HG03565 (cell line): ENCODE measurements around the gene GPX4.

Source experiments
- ATAC-seq: cut with Tn5 transposase; IDR thresholded peaks from one replicate; pipeline ENCODE4 v1.9.1; 2021; ENCODE audit warnings: mild to moderate bottlenecking, moderate library complexity; ENCODE audit not compliant: unreplicated experiment

Gene GPX4

DNA sequence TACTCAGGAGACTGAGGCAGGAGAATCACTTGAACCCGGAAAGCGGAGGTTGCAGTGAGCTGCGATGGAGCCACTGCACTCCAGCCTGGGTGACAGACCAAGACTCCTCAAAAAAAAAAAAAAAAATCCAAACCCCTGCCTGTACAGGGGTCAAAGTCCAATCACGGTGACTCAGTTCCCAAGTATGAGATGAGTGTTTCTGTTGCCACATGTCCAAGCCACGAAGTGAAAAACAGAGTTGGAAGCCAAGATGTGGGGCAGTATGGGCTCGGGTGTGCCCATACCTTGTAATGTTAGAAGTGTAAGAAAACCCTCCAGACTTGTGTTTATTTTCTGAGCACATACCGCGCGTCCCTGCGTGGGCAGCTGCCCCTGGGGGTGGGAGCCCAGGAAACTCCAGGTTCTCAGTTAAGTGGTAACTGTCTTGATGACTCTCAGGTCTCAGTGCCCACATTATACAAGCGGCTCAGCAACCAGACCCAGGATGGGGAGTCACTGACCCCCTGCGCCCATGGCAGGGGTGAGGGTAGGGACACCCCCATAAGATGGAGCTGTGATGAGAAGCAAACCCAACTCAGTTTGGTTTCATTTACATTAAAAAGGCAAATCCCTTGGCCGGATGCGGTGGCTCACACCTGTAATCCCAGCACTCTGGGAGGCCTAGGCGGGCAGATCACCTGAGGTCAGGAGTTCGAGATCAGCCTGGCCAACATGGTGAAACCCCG is 1.2 kb upstream of the GPX4 start:
- no peak for ATAC-seq

DNA sequence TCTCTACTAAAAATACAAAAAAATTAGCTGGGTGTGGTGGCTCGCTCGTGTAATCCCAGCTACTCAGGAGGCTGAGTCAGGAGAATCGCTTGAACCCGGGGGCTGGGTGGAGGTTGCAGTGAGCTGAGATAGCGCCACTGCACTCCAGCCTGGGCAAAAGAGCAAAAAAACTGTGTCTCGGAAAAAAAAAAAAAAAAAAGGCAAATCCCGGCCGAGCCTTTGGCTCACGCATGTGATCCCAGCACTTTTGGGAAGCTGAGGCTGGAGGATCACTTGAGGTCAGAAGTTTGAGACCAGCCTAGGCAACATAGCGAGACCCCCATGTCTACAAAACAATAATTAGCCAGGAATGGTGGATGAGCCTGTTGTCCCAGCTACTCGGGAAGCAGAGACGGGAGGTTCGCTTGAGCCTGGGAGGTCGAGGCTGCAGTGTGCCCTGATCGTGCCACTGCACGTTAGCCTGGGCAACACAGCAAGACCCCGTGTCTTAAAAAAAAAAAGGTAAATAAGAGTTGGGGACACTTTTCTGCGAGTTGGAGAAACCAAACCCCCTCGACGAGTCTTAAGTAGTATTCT is 574 bp upstream of the GPX4 start:
- no peak for ATAC-seq

DNA sequence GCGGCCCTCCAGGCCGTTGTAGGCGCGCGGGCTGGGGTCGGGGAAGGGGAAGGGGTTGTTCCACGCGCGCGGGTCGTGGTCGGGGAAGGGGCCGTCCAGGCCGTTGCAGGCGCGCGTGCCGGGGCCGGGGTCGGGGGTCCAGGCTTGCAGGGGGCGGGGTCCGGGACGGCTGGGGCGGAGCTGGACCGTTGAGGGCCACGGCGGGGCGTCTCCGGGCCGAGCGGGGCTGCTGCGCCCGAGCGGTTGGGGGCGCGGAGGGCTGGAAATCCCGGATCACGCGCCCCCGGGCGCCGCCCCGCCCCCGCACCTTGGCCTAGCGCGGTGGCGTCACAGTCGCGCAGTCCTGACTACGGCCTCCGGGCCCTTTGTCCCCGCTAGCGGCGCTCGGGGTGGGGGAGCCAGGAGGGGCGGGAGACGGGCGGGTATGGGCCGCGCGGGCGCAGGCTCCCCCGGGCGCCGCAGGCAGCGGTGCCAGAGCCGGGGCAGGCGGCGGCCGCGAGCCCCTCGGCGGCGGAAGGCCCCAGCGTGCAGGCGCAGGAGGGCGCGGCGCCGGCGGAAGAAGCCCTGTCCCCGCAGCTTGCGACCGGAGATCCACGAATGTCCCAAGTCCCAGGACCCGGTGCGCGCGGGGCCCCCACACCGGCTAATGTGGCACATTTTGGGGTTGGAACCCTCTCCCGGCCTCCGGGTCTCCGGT is 665 bp downstream of the GPX4 start:
- ATAC-seq, result peak; percentile 28

DNA sequence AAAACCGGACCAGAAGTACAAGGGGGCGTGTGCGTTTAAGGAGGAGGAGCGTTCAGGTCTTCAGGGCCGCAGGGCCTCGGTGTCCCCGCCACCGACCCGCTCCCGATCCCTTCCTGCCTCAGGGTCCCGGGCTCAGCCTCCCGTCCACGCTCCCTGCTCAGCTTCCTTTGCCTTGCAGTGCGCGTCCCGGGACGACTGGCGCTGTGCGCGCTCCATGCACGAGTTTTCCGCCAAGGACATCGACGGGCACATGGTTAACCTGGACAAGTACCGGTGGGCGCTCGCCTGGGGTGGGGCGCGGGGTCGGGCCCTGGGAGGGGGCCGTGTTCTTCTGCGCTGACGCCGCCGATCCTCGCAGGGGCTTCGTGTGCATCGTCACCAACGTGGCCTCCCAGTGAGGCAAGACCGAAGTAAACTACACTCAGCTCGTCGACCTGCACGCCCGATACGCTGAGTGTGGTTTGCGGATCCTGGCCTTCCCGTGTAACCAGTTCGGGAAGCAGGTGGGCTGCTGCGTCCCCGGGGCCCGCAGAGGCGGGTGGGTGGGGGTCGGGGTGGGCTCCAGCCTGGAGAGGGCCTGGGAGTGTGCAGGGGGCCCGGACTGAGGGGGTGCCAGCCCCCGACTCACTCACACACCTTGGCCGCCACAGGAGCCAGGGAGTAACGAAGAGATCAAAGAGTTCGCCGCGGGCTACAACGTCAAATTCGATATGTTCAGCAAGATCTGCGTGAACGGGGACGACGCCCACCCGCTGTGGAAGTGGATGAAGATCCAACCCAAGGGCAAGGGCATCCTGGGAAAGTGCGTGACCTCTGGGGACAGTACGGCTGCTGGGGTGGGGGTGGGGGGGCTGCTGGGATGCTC is 1.4 kb downstream of the GPX4 start:
- no peak for ATAC-seq

DNA sequence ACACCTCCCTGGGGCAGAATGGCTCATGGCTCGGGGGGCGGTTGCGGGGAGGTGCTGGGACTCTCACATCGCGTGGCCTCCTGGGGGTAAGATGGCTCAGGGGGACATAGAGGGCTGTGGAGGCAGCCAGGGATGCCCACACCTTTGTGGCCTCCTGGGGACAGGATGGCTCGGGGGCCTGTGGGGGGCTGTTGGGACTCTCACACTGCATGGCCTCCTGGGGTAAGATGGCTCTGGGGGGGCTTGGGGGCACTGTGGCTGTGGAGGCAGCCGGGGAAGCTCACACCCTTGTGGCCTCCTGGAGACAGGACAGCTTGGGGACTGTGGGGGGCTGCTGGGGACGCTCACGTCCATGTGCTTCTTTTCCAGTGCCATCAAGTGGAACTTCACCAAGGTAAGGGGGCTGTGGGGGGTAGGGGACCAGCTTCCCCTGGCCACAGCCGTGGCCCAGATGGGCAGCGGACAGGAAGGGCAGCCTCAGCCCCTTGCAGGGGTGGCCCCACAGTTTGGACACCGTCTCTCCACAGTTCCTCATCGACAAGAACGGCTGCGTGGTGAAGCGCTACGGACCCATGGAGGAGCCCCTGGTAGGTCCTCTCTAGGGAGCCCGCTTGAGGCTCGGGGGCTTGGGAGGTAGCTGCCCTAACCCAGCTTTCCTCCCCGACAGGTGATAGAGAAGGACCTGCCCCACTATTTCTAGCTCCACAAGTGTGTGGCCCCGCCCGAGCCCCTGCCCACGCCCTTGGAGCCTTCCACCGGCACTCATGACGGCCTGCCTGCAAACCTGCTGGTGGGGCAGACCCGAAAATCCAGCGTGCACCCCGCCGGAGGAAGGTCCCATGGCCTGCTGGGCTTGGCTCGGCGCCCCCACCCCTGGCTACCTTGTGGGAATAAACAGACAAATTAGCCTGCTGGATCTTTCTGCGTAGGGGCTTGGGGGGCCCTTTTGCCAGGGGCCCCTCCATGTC is 2.4 kb downstream of the GPX4 start:
- ATAC-seq, result no peak

DNA sequence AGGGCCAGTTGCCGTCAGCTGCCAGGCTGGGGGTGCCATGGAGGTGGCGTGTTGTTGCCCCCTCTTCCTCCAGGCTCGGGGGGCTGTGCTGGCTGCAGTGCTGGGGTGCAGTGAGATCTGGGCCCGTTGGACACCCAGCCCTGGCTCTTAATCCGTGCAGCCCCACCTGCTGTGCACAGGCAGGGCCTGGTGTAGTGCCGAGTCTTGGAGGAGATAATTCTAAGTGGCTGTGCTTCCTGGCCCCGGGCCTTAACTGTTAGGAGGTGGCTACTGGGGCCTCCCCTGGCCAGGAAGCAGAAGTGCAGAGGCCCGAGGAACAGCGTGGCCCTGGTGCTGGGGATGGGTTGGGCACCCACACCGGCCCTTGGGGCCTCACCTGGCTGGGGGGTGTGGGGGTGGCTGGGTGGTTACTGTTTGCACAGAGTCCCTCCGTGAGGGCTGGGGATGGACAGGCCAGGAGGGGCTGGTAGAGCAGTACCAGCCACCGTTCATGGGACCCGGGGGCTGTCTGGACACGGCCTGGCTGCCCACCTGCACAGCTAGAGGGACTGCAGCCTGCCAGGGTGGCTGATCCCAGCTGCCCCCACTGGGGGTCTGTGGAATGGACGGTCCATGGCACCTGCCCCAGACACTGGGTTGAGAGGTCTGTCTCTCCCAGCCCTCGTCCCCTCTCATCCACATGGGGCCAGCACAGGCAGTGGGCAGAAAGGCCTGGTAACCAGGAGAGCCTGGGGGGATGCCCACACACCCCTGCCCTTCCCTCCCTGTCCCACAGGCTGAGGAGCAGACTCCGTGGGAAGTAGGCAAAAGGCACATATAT is 3.3 kb downstream of the GPX4 start:
- no peak for ATAC-seq

DNA sequence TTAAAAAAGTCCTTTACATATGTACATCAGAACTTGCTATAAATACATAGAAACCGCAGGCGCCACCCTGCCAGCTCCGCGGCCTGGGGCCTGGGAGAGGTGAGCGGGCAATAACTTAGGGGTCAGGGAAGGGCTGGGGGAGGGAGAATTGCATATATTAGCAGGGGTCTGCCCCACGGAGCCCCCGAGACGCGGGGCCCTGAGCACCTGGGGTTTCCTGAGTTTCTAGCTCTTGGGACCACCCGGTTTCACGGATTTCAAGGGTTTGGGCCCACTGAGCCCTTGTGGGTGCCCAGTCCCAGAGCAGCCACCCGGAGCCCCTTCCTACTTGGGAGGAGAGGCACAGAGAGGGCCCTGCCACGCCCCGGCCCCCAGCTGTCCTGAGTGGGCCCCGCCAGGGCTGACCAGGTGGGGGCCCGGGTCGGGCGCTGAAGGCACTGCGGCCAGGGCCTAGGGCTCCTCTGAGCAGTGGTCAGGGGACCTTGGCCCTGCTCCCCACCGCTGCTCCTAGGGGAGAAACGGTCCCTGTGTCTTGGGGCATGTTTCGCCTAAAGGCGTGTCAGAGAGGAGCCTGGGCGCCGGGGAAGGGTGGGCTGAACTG is 4.0 kb downstream of the GPX4 start:
- no peak for ATAC-seq

DNA sequence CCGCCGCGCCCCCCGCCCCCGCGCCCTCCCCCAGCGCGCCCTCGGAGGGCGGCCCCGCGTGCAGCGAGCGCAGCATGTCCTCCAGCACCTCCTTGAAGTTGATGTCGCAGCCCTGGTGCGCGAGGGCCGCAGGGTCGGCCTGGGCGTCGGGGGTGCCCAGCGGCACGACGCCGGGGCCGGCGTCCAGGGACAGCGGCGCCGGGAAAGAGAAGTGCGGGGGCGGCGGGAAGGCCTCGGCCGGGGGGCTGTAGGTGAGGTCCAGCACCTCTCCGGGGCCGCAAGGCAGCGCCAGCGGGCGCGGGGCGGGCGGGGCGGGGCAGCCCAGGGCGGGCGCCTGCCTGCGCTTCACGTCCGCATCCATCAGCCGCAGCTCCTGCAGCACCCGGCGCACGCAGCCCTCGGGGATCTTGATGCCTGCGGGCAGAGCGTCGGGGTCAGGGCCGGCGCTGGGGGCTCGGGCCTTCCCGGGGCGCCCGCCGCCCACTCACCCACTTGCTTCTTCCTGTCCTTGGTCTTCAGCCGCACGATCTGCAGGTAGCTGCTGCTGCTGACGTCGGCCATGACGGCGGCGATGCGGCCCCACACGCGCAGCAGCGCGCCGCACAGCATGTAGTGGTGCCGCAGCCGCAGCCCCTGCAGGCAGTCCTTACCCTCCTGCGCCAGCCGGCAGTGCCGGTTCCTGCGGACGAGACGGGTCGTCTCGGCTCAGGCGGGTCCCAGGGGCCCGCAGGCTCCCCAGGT is 4.7 kb downstream of the GPX4 start:
- no peak for ATAC-seq

DNA sequence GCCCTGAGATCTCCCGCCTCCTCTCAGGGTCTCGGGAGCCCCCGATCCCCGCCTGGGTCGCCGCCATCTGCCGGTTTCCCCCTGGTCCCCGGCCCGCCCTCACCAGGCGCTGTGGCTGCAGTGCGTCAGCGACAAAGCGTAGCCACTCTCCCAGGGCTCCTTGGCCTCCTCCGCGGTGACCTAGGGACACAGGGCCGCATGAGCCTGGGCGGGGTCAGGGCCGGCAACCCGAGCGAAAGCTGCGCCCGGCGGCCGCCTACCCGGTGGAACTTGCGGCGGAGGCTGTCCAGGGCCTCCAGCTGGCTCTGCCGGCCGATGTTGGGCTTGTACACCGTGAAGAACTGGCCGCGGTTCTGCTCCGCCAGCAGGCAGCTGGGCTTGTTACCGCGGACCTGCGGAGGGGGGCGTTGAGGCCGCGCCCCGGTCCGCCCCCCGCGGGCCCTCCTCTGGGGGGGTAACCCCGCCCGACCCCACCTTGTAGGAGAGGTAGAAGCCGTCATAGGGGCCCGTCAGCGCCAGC is 5.3 kb downstream of the GPX4 start:
- ATAC-seq, result no peak

DNA sequence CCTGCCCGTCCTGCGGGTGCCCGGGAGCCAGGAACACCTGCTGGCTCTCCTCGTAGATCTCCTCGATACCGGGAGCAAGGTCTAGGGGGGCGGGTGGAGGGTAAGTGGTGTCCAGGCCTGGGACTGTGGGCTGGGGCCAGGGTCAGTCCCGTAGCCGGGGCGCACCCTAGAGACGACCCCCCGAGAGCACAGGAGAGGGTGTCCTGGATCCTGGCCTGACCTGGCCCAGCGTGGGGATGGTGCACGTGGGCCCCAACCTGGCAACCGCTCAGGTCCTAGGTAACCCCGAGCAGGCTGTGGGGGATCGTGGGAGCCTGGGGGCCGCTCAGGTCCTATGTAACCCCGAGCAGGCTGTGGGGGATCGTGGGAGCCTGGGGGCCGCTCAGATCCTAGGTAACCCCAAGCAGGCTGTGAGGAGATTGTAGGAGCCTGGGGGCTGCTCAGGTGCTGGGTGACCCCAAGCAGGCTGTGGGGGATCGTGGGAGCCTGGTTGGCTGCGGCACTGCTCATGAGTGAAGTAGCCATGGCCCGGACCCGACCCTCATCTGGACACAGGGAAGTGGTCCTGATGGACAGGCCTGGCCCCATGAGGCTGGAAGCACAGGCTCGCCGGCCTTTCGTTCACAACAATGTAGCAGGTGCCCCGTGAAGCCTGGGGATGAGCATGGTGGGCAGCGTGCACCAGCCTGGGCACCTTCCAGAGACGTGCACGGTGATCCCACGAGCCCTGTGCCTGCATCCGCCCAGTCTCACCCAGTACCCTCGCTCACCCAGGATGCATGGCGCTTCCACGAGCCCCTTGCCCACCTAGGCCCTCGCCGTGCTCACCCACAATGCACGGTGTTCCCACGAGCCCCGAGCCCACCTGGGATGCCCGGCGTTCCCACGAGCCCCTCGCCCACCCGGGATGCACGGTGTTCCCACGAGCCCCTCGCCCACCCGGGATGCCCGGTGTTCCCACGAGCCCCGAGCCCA is 6.2 kb downstream of the GPX4 start:
- no peak for ATAC-seq

DNA sequence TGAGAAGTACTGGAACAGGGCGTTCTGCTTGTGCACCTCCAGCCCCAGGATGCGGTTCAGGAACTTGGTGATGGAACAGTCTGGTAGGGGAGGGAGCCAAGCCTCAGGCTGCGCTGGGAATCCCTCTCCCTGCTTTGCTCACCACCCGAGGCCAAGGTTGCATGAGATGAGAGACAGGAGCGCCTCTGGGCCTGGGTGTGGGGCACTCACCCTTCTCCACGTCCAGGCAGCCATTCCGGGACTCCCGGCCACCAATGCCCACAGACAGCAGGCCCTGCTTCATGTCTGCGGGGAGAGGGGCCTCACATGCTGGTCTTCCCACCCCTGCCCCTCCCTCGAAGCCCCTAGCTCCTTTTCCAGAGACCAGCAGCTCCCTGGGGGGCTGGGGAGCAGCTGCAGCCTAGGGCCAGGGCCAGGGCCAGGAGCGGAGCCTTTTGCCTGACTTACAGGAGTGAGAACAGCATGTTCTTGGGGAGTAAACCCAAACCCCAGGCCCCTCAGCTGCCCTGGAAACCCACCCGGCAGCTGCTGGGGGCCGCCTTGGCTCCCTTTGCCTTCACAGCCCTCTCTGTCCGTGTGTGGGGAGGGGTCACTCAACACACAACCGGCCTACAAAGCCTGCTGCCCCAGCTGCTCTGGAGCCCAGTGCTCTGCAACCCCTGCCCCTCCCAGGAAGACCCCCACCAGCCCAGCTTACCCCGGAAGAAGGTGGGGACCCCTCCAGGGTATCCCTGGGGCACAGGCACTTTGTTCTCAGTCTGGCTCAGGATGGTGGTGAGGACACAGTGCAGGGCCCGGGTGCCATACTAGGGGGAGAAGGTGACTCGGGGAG is 7.2 kb downstream of the GPX4 start:
- ATAC-seq, result no peak

DNA sequence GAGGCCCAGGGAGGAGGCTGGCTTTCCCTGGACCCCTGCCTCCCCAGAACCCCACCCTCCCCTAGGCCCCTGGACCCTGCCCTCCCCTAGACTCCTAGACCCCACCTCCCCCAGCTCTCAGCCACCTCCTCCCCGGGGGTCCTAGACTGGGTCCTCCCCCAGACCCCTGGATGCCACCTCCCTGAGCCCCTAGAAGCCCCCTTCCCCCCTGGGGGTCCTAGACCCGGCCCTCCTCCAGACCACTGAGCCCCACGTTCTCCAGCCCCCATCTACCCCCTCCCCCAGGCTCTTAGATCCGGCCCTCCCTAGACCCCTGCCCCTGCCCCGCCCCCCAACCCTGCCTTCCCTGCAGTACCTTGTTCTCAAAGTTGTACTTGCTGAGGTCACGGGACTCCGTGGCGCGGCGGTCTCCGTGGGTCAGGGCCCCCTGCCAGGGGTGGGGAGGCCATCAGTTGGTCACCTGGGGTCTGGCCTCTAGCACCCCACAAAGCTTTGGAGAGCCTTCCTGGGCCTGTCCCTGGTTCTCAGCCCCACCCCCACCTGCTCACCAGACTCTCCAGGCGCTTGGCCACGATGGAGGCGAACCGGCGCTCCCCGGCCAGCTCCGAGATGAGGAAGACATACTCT is 8.0 kb downstream of the GPX4 start:
- no peak for ATAC-seq

DNA sequence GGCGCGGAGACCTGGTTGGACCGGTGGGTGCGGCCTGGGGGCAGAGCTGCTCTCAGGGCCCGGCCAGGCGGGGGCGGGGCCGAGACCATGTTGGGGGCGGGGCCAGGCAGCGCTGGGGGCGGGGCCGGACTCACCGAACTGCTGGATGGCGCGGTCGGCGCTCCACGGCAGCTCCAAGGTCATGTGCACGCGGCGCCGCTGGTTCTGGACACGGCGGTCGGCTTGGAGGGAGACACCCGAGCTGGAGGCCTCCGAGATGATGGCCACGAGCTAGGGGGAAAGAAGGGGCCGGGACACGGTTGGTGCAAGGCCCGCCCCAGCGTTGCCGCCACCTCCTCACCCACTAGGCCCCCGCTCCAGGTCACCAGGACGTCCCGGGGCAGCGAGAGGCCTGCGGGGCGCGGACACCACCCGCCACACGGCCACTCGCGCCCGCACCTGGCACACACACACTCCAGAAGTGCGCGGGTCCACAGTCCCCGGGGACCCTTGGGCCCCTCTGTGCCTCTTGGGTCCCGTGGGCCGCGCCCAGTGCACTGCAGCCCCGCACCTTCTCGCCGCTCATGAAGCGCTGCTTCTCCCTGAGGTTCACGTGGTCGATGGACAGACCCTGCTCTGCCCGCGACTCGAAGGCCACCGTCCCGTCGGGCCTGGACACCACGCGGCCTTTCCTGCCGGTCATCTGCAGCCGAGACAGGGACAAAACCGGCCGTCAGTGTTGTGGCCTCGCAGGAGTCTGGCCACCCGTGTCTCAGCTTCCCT is 8.7 kb downstream of the GPX4 start:
- ATAC-seq, result no peak

DNA sequence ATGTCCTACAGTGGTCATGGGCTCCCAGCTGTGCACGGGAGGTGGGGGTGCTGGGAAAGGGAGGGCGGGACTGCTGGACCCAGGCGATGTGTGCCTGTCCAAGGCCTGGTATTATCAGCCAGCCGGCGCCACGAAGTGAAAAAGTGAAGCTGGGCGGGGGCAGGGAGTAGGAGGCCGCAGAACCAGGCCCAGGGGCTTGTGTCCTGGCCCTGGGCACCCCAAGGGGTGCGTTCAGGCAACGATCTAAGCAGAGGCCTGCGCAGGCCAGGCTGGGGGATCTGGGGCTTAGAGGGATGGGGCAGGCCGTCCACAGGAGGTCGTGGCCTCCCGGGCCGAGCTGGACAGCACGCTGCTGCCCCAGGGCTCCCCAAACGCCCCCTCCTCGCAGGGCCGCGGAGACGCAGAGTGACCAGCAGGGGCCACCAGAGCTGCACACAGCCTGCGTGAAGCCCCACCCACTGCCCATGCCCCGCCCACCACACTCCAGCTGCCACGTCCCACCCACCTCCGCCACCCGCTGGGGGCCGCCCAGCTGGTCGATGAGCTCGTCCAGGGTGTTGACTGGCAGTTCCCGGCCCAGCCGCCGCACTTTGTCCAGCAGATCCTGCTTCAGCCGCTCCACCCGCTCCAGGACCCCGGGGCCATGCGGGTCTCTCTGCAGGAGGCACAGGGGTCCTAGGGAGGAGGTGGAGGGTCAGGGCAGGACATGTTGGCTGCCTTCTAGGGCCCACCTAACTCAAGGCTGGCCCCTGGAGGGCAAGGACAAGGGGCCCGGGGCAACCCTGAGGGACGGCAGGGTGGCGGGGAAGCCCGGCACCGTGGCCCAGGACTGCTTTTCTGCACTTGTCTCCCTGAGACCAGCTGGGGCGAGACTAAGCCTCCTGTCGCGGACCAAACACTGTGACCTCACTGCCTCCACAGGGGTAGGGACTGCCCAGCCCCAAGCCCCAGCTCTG is 9.5 kb downstream of the GPX4 start:
- ATAC-seq, result no peak
